Body of pancreas (tissue), 4 donors: Measurements from ENCODE around the gene TNRC6B. TPM values are rescaled to one million over a fixed set of nuclear protein-coding genes. Genes with fewer than 3 reads are reported as not detected.
"Not testable (repeated sequence)": the region's sequence is repeated elsewhere in the genome, so short reads cannot be mapped to it uniquely, and the experiment has no call there.

Experiments used
- ATAC-seq: fragments of 150-250 bp; one replicate; pipeline ENCODE4 v1.9.1; 2016
- DNase-seq, 4 donors: peaks; one replicate each; pipeline ENCODE4 v3.0.0-alpha.2; 2019
- H3K27ac ChIP-seq, 4 donors: fragments of 200-600 bp; sonication (generic); 1 replicate in 3 of 4; 2 replicates in 1 of 4; pipeline versions ENCODE4 v1.5.1 to v1.6.1; 2016 to 2019; ENCODE audit warnings: mild to moderate bottlenecking in 1 of 4, mixed read lengths in 1 of 4, moderate library complexity in 1 of 4
- H3K27me3 ChIP-seq, 2 donors: fragments of 200-600 bp; sonication (generic); one replicate each; pipeline ENCODE4 v1.6.0; 2016; ENCODE audit warnings: mild to moderate bottlenecking in 1 of 2
- H3K36me3 ChIP-seq, 2 donors: fragments of 200-600 bp; sonication (generic); replicated peaks in 1 of 2; 2 replicates each; pipeline ENCODE4 v1.5.1; 2016; ENCODE audit warnings: low read depth in 2 of 2; ENCODE audit not compliant: insufficient read depth in 1 of 2
- H3K4me1 ChIP-seq: fragments of 200-600 bp; sonication (generic); one replicate; pipeline ENCODE4 v1.6.0; 2016
- H3K4me3 ChIP-seq, 2 donors: fragments of 200-600 bp; sonication (generic); 1 replicate in 1 of 2; 2 replicates in 1 of 2; pipeline ENCODE4 v1.5.1; 2016 to 2019
- H3K9me3 ChIP-seq, 3 donors: fragments of 200-600 bp; sonication (generic); 1 replicate in 2 of 3; 2 replicates in 1 of 3; pipeline ENCODE4 v1.5.1; 2016
- CTCF ChIP-seq, 7 experiments: fragments of 450-650 bp in 4 of 7; fragments of 200-600 bp in 3 of 7; sonication (generic) in 3 of 7; IDR thresholded peaks; one replicate each; pipeline ENCODE4 v1.5.1; 2016 to 2019; ENCODE audit warnings: antibody characterized with exemption in 7 of 7
- POLR2A ChIP-seq, 3 donors: fragments of 450-650 bp; IDR thresholded peaks; one replicate each; pipeline ENCODE4 v1.6.1; 2016; ENCODE audit warnings: antibody characterized with exemption in 3 of 3, mild to moderate bottlenecking in 2 of 3
- WGBS, 2 donors: methylation state at CpG; one replicate each; pipeline ENCODE4 v1.1.5; 2017; 5-methylcytosine and 5-hydroxymethylcytosine counted together
- intact Hi-C: fragments of 100-400 bp; cut with DNase I; formaldehyde crosslinking; loops from one replicate; pipeline ENCODE4 v1.15.1; 2023
- total RNA-seq, 2 donors: library from RNA; depleted of rRNA; stranded (reverse); fragments of >200 nt; gene quantifications; one replicate each; pipeline ENCODE4 v1.1.0, GENCODE V29; 2016

TNRC6B gene
- total RNA-seq, 2 donors from 2014 or later = 25.2 to 39.9 TPM

- WGBS, 2 donors = 22 to 27% methylated on average over 2 of the region's 2 CpGs
- ATAC-seq (no peak), DNase-seq (peak in 3 of 4 donors; percentile 38 to 67 (median 41))
- TF ChIP-seq POLR2A (IDR thresholded peaks at IDR 0.05) (no peak), CTCF (IDR thresholded peaks at IDR 0.05) (no peak)
- no peaks in the 10 kb centered on the region for H3K36me3 ChIP-seq
- H3K4me1 ChIP-seq = peaks cover 60% of the 10 kb centered on the region
- no peaks in the 10 kb centered on the region for H3K27me3 ChIP-seq
- no peak overlapping the region for H3K27ac ChIP-seq
- H3K9me3 ChIP-seq = no peaks in the 10 kb centered on the region
- no peak overlapping the region for H3K4me3 ChIP-seq
- intact Hi-C loops = no loop called here
Observed at GRCh38 chr22:40190501-40190900, 12.8 kb downstream of the TNRC6B start.

GRCh38 chr22:40193429-40194421 is 16.0 kb downstream of the TNRC6B start:
- H3K27me3 ChIP-seq = no peaks in the 10 kb centered on the region
- H3K27ac ChIP-seq = no peak overlapping the region
- no peak for ATAC-seq
- no peak overlapping the region for H3K4me3 ChIP-seq
- no peaks in the 10 kb centered on the region for H3K9me3 ChIP-seq
- TF ChIP-seq CTCF (IDR thresholded peaks at IDR 0.05) = peak in 4 of 7 experiments; percentile 10 to 36 (median 20)
- no peak for TF ChIP-seq POLR2A (IDR thresholded peaks at IDR 0.05)
- H3K36me3 ChIP-seq = no peaks in the 10 kb centered on the region
- H3K4me1 ChIP-seq = peaks cover 63% of the 10 kb centered on the region
- intact Hi-C loops = no loop called here
- WGBS, 2 donors = 75% methylated on average over 11 to 13 of the region's 13 CpGs
- no peak for DNase-seq

GRCh38 chr22:40194656-40195055 is 16.9 kb downstream of the TNRC6B start:
- DNase-seq (no peak), ATAC-seq (no peak)
- 64 to 67% methylated on average over 3 of the region's 3 CpGs for WGBS, 2 donors
- Histone ChIP-seq H3K27me3 (no peaks in the 10 kb centered on the region), H3K4me3 (no peak overlapping the region), H3K36me3 (no peaks in the 10 kb centered on the region), H3K9me3 (no peaks in the 10 kb centered on the region), H3K27ac (no peak overlapping the region), H3K4me1 (peaks cover 67% of the 10 kb centered on the region)
- TF ChIP-seq POLR2A (IDR thresholded peaks at IDR 0.05) (no peak), CTCF (IDR thresholded peaks at IDR 0.05) (no peak)
- intact Hi-C loops = no loop called here

GRCh38 chr22:40196628-40197360 is 19.1 kb downstream of the TNRC6B start:
- DNase-seq (no peak), ATAC-seq (peak; percentile 53)
- no peaks in the 10 kb centered on the region for H3K27me3 ChIP-seq
- H3K4me1 ChIP-seq = peaks cover 50% of the 10 kb centered on the region
- WGBS, 2 donors = 73 to 80% methylated on average over 7 of the region's 7 CpGs
- no peak overlapping the region for H3K4me3 ChIP-seq
- intact Hi-C loops = no loop called here
- no peaks in the 10 kb centered on the region for H3K36me3 ChIP-seq
- TF ChIP-seq CTCF (IDR thresholded peaks at IDR 0.05) (no peak), POLR2A (IDR thresholded peaks at IDR 0.05) (no peak)
- H3K27ac ChIP-seq = peak overlapping the region in 1 of 4 donors; percentile 9
- no peaks in the 10 kb centered on the region for H3K9me3 ChIP-seq

GRCh38 chr22:40197421-40197820 is 19.7 kb downstream of the TNRC6B start:
- ATAC-seq, intact Hi-C loops: not testable (repeated sequence)

More at GRCh38 chr22:40197421-40197820, 19.7 kb downstream of the TNRC6B start:
- H3K27me3 ChIP-seq, H3K9me3 ChIP-seq, H3K36me3 ChIP-seq, H3K4me3 ChIP-seq, DNase-seq, H3K27ac ChIP-seq: not testable (repeated sequence)
- H3K4me1 ChIP-seq = peaks cover 50% of the 10 kb centered on the region
- 40 to 81% methylated on average over 1 to 9 of the region's 9 CpGs for WGBS, 2 donors
